ENCODE data around the gene ECM1. TPM values are rescaled to one million over a fixed set of nuclear protein-coding genes. Genes with fewer than 3 reads are reported as not detected.

Gene ECM1
- total RNA-seq, 1 experiment from 2014 or later = 1.4 TPM

DNA sequence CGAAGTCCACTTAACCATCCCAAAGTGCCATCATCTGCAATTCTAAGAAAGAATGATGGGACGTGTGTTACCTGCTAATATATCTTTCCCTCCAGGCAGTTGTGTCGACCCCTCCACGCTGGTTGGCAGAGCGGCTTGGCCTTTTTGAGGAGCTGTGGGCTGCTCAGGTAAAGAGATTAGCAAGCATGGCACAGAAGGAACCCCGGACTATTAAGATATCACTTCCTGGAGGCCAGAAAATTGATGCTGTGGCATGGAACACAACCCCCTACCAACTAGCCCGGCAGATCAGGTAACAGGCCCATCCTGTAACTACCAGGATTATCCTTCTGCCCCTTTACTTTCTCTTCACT is 20.2 kb upstream of the ECM1 start:
- peaks cover 5 to 10% of the 10 kb centered on the region in 2 experiments for H3K4me1 Mint-ChIP-seq
- H3K36me3 Mint-ChIP-seq (ENCODE audit: insufficient read depth in 1 of 3, low read depth in 3 of 3) = peaks cover 20 to 37% (median 35%) of the 10 kb centered on the region in 3 experiments; a peak in 6 of 7 replicates
- Histone ChIP-seq H2AK5ac (ENCODE audit: insufficient read length, low read length) (no peak overlapping the region), H3K4me2 (ENCODE audit: insufficient read depth, insufficient read length, low read length) (peak overlapping the region; percentile 93), H2BK12ac (ENCODE audit: insufficient read length, low read depth, low read length) (no peak overlapping the region), H3K27me3 (ENCODE audit: insufficient read depth, low read length) (no peaks in the 10 kb centered on the region), H3K27ac (ENCODE audit: insufficient read length, low read depth, low read length) (no peak overlapping the region), H2BK120ac (ENCODE audit: low read depth, low read length, poor library complexity, severe bottlenecking) (no peak overlapping the region), H4K8ac (replicated peaks; ENCODE audit: insufficient read length, low read depth, low read length) (no peak overlapping the region), H4K5ac (ENCODE audit: insufficient read length, low read depth, low read length) (no peak overlapping the region), H2BK15ac (ENCODE audit: low read depth, low read length) (no peak overlapping the region), H3T11ph (ENCODE audit: low read length) (no peak overlapping the region), H3K4me1 (ENCODE audit: insufficient read depth, low read length) (no peaks in the 10 kb centered on the region), H3K14ac (ENCODE audit: insufficient read depth, low read length) (no peak overlapping the region), H4K20me1 (ENCODE audit: control insufficient read depth, insufficient read depth, insufficient read length) (no peaks in the 10 kb centered on the region), H3K23me2 (ENCODE audit: insufficient read length, low read depth, low read length, poor library complexity, severe bottlenecking) (peaks cover 6% of the 10 kb centered on the region), H2AFZ (ENCODE audit: low read length) (no peak overlapping the region), H2BK20ac (ENCODE audit: low read depth, low read length, poor library complexity, severe bottlenecking) (no peak overlapping the region), H3K56ac (ENCODE audit: insufficient read length, low read depth, low read length) (no peak overlapping the region), H3K79me2 (ENCODE audit: insufficient read depth, low read length) (no peaks in the 10 kb centered on the region), H3K4ac (ENCODE audit: low read depth, low read length) (no peak overlapping the region), H3K9me3 (ENCODE audit: control insufficient read depth, low read depth, low read length) (no peaks in the 10 kb centered on the region), H3K18ac (ENCODE audit: insufficient read length, low read depth, low read length) (no peak overlapping the region), H4K91ac (ENCODE audit: insufficient read length, low read depth, low read length) (no peak overlapping the region), H3K9ac (ENCODE audit: extremely low read depth, insufficient read length, low read length) (peak overlapping the region; percentile 89), H3K79me1 (ENCODE audit: insufficient read depth, low read depth, low read length, poor library complexity, severe bottlenecking) (no peaks in the 10 kb centered on the region), H3K23ac (ENCODE audit: insufficient read length, low read depth, low read length) (no peak overlapping the region), H2BK5ac (ENCODE audit: insufficient read length, low read length) (no peak overlapping the region)
- H3K27me3 Mint-ChIP-seq (ENCODE audit: low read depth) = no peaks in the 10 kb centered on the region
- H3K27ac Mint-ChIP-seq = peak overlapping the region; percentile 90 to 99 (median 99)
- TF ChIP-seq, protein P1, sequence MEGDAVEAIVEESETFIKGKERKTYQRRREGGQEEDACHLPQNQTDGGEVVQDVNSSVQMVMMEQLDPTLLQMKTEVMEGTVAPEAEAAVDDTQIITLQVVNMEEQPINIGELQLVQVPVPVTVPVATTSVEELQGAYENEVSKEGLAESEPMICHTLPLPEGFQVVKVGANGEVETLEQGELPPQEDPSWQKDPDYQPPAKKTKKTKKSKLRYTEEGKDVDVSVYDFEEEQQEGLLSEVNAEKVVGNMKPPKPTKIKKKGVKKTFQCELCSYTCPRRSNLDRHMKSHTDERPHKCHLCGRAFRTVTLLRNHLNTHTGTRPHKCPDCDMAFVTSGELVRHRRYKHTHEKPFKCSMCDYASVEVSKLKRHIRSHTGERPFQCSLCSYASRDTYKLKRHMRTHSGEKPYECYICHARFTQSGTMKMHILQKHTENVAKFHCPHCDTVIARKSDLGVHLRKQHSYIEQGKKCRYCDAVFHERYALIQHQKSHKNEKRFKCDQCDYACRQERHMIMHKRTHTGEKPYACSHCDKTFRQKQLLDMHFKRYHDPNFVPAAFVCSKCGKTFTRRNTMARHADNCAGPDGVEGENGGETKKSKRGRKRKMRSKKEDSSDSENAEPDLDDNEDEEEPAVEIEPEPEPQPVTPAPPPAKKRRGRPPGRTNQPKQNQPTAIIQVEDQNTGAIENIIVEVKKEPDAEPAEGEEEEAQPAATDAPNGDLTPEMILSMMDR (conservative IDR thresholded peaks at IDR 0.05) = no peak
- no CpG with 5 or more reads among the region's 7 CpGs for WGBS (ENCODE audit: extremely low coverage, insufficient read length, low lambda C conversion rate)
- H3K9me3 Mint-ChIP-seq = no peaks in the 10 kb centered on the region; a peak in 1 of 5 replicates
- peak overlapping the region; percentile 99 to 100 for H3K4me3 Mint-ChIP-seq
- DNase-seq = no peak

Data from H9 (cell line).